Mammary epithelial cell (primary cell): ENCODE measurements around the gene MYORG.

Experiments used
- CTCF ChIP-seq, 2 donors: IDR thresholded peaks in 1 of 2; conservative IDR thresholded peaks in 1 of 2; 2 replicates each; pipeline ENCODE4 v1.5.1; 2011 to 2012; ENCODE audit warnings: inconsistent platforms in 2 of 2, low read length in 2 of 2, mild to moderate bottlenecking in 2 of 2, control low read depth in 1 of 2, low read depth in 1 of 2; ENCODE audit not compliant: insufficient read depth in 1 of 2; ENCODE audit errors: extremely low read depth in 1 of 2
- EZH2 ChIP-seq: IDR thresholded peaks from 2 replicates; pipeline ENCODE4 v1.6.1; 2012; ENCODE audit warnings: low read length, inconsistent platforms, borderline replicate concordance

DNA sequence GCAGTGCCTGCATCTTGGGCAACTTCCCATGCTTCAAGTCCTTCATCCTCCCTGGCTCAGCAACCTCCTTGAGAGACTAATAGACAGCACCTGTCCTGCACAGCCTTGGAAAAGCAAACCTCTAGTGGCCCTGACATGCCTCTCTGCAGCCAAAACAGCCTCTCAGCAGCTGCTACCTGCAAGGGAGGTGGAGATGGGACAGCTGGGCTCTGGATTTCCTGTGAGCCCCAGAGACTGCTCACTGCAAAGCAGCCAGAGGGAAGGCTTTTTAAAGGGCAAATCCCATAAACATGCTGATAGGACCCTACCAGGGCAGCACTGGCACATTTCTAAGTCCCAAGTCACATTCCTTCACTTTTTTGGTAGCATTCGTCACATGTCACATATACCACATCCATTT lies 31.5 kb upstream of the MYORG start:
- TF ChIP-seq CTCF (conservative IDR thresholded peaks at IDR 0.05 in 1 of 2, IDR thresholded peaks at IDR 0.05 in 1 of 2; ENCODE audit: extremely low read depth in 1 of 2, insufficient read depth in 1 of 2, low read depth in 1 of 2, low read length in 2 of 2) (no peak), EZH2 (no peak)
